ENCODE measurements around the gene DPAGT1. TPM values are rescaled to one million over a fixed set of nuclear protein-coding genes. Genes with fewer than 3 reads are reported as not detected.

DPAGT1 gene
- total and polyA plus RNA-seq, 2 donors (not counting 3 experiments of a cell fraction or from before 2014, with no cell fraction given), result 62.0 to 203 TPM

GRCh38 chr11:119051440-119052162, 50.1 kb downstream of the DPAGT1 start:
- POLR2A ChIA-PET, result no interaction called here
- Histone ChIP-seq H3K79me2 (ENCODE audit: control insufficient read depth, insufficient read depth, low read length) (peaks cover 18% of the 10 kb centered on the region), H3K9me1 (replicated peaks; ENCODE audit: control insufficient read depth, extremely low read depth, insufficient read depth, low read length) (no peaks in the 10 kb centered on the region), H3K9ac (replicated peaks; ENCODE audit: extremely low read depth, insufficient read depth, low read length) (no peak overlapping the region), H3K36me3 (ENCODE audit: control insufficient read depth in 2 of 2, extremely low read depth in 1 of 2, insufficient read depth in 2 of 2, low read length in 2 of 2) (peaks cover 29 to 74% of the 10 kb centered on the region in 2 experiments), H3K4me3 (replicated peaks in 1 of 3; ENCODE audit: insufficient read depth in 1 of 3, low read depth in 1 of 3, low read length in 3 of 3) (no peak overlapping the region), H4K20me1 (replicated peaks; ENCODE audit: control insufficient read depth, extremely low read depth, insufficient read depth, low read length) (no peaks in the 10 kb centered on the region), H3K9me3 (replicated peaks; ENCODE audit: control insufficient read depth, insufficient read depth, low read length) (no peaks in the 10 kb centered on the region), H3K4me1 (ENCODE audit: control insufficient read depth, extremely low read depth, insufficient read depth, low read length) (peaks cover 9% of the 10 kb centered on the region), H2AFZ (ENCODE audit: low read depth, low read length) (no peak overlapping the region), H3K27ac (ENCODE audit: insufficient read depth, low read depth, low read length) (no peak overlapping the region), H3K4me2 (ENCODE audit: insufficient read depth, low read length) (no peak overlapping the region), H3K27me3 (ENCODE audit: control insufficient read depth in 2 of 2, insufficient read depth in 2 of 2, low read length in 2 of 2) (no peaks in the 10 kb centered on the region)
- TSS peak; percentile 18 for BruUV-seq (replicated peaks)
- intact Hi-C loops (cut with micrococcal nuclease) (no loop called here), dilution Hi-C loops (cut with MboI; ENCODE audit: extremely low pct_ligation_motif_present, low sequenced_read_pairs) (no loop called here)
- CTCF ChIA-PET, result no interaction called here
- TF ChIP-seq CTCF (IDR thresholded peaks at IDR 0.05; ENCODE audit: extremely low read depth in 1 of 2, insufficient read depth in 1 of 2, low read depth in 1 of 2, low read length in 2 of 2) (no peak), EZH2 (IDR thresholded peaks at IDR 0.05; ENCODE audit: borderline replicate concordance, low read depth, low read length, severe bottlenecking) (no peak), MYC (IDR thresholded peaks at IDR 0.05; ENCODE audit: low read depth, low read length) (no peak), POLR2A (IDR thresholded peaks at IDR 0.05; ENCODE audit: low read depth, low read length) (no peak), GATA2 (IDR thresholded peaks at IDR 0.05; ENCODE audit: insufficient read depth, insufficient read length, low read depth, low read length) (no peak), FOS (IDR thresholded peaks at IDR 0.05; ENCODE audit: borderline replicate concordance, insufficient read depth, low read length) (no peak), POLR2AphosphoS5 (IDR thresholded peaks at IDR 0.05; ENCODE audit: insufficient read depth, low read depth, low read length) (no peak), JUN (IDR thresholded peaks at IDR 0.05; ENCODE audit: borderline replicate concordance, insufficient read depth, insufficient read length, low read depth) (no peak), MAX (IDR thresholded peaks at IDR 0.05; ENCODE audit: insufficient read depth, insufficient read length) (no peak)
- DNase-seq (ENCODE audit: low read depth, low spot score) (no peak), FAIRE-seq (no peak)
